HG03025 (cell line): ENCODE results near the gene ZAR1.
"Not testable (repeated sequence)": the region's sequence is repeated elsewhere in the genome, so short reads cannot be mapped to it uniquely, and the experiment has no call there.

Source experiments
- ATAC-seq: cut with Tn5 transposase; IDR thresholded peaks from one replicate; pipeline ENCODE4 v1.9.1; 2021; ENCODE audit warnings: mild to moderate bottlenecking, moderate library complexity; ENCODE audit not compliant: unreplicated experiment, low FRiP score

Gene ZAR1, protein sequence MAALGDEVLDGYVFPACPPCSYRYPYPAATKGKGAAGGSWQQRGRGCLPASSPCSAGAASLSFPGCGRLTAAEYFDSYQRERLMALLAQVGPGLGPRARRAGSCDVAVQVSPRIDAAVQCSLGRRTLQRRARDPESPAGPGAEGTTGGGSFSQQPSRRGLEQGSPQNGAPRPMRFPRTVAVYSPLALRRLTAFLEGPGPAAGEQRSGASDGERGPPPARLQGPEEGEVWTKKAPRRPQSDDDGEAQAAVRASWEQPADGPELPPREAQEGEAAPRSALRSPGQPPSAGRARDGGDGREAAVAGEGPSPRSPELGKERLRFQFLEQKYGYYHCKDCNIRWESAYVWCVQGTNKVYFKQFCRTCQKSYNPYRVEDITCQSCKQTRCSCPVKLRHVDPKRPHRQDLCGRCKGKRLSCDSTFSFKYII

GRCh38 chr4:48490012-48490679 lies at the start of gene ZAR1:
Gene ZAR1, plus strand, starts transcription at chr4:48490252. Its CDS starts 40 bp downstream, at chr4:48490292.
- ATAC-seq, result no peak

- not testable (repeated sequence) for ATAC-seq
These were observed 49.1 kb upstream of the ZAR1 start for GRCh38 chr4:48440914-48441313.

DNA sequence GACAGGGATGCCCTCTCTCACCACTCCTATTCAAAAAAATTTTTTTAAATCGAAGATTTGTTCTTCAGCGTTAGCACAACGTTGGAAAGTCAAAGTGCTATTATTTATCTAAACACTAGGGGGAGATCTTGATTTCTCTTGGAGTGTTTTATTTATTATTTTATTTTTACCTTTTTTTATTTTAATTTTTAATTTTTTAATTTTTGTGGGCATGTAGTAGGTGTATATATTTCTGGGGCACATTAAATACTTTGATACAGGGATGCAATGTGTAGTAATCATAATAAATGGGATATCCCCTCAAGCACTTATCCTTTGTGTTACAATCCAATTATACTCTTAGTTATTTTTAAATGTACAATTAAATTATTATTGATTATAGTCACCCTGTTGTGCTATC lies 44.3 kb upstream of the ZAR1 start:
- ATAC-seq, result no peak

- no peak for ATAC-seq
These were observed 43.4 kb upstream of the ZAR1 start for GRCh38 chr4:48446642-48447041.

GRCh38 chr4:48449151-48449550 lies 40.9 kb upstream of the ZAR1 start:
- ATAC-seq, result no peak

- ATAC-seq, result no peak
These were observed 39.3 kb upstream of the ZAR1 start for GRCh38 chr4:48450740-48451139.

GRCh38 chr4:48451656-48452055 lies 38.4 kb upstream of the ZAR1 start:
- ATAC-seq, result not testable (repeated sequence)

DNA sequence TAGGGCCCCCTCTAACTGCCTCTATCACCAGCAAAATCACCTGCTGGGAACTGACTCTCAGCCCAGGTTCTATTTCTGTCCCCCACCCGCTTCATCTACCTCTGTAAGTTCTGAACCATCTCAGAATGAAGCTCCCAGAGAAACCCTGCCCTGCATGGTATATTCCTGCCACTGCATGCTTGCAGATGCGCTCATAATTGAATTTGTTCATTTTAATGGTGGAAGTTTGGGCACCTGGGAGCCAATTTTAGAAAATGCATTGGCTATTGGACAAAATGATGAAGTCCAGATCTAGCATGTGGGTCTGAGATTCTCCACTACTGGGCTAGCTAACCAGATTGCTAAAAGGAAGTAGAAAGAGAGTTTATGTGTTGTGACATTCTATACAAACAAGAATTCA lies 35.5 kb upstream of the ZAR1 start:
- no peak for ATAC-seq

DNA sequence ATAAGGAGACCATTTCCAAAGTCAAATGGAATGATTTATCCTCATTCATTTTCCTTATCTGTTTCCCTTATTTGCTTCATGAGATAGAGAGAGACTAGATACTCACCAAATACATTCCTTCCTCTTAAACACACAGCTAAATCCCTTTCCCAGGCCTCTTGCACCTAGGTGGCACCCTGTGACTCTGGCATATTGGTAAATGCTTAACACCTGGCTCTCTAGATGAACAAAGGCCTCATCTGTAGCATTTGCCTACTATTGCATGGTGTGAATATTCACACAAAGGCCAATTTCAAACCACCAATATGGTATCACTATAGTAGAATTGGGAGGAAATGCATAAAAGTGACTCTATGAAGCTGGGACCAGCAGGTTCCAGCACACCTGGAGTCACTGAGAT lies 29.1 kb upstream of the ZAR1 start:
- ATAC-seq, result no peak

DNA sequence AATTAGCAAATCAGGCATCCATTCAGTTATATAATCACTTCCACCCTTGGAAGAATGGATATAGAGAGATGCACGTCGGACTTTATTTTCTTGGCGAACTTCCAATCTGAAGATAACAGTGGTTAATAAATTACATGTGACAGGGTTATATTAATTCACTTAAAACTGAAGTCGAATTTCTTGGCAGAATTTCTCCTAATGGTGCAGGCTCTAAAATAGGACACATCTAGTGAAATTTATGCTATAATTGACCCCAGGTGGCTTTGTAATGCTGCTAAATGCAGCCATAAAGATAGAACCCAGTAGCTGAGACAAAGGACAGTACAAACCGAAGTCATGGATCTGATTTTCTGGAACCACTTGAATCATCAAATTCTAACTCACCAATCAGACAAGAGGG lies 27.7 kb upstream of the ZAR1 start:
- no peak for ATAC-seq

DNA sequence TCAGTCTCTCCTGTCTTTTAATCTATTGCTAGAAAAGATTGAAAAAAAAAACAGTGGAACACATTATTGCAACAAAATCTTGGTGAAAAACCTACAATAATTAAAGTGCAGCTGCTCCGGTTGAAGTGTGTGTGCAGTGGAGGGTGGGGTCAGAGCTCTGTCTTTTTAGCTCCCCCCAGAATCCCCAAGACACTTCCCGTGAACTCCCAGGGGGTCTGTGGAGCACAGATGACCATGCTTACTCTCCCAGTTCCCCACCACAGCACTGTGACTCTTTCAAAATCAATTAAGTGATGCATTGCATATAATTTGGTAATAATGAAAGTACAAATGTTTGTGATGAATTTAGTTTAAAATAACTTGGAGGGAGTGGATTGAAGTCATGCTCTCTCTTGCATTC lies 22.6 kb upstream of the ZAR1 start:
- no peak for ATAC-seq

DNA sequence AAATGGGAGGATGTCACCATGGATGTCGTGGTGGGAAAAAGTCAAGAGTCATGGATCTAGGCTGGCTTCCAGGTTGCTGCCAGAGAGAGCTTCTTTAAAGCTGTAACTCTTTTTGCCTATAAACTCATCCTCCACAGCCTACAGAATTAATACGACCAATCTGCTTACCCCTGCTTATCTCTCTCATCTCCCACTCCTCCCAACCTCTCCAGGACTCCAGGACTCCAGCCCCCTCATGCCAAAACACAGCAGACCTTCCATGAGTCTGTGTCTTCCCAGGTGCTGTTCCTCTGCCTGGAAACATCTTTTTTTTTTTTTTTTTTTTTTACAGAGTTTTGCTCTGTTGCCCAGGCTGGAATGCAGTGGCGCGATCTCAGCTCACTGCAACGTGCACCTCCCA lies 22.2 kb upstream of the ZAR1 start:
- no peak for ATAC-seq

GRCh38 chr4:48470137-48470536 lies 19.9 kb upstream of the ZAR1 start:
- ATAC-seq, result no peak

GRCh38 chr4:48470570-48470969 lies 19.5 kb upstream of the ZAR1 start:
- ATAC-seq, result no peak

DNA sequence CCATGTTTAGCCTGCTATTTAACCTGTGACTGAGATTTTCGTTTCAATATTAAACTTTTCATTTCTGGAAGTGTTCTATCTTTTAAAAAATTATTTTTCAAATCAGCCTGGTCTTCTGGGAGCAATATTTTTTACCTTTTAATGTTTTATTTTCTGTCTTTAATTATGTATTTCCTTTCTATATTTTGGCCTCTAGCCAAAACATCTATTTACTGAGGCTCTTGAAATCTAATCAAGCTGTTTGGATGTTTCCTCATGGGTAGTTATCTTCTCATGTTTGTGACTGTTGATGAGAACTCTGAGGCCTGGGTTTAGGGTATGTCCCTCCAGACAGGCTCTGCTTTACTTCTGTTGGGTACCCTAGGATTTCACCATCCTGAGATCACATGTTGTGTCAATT lies 17.3 kb upstream of the ZAR1 start:
- ATAC-seq, result no peak

- no peak for ATAC-seq
These were observed 14.3 kb upstream of the ZAR1 start for GRCh38 chr4:48475770-48476169.

DNA sequence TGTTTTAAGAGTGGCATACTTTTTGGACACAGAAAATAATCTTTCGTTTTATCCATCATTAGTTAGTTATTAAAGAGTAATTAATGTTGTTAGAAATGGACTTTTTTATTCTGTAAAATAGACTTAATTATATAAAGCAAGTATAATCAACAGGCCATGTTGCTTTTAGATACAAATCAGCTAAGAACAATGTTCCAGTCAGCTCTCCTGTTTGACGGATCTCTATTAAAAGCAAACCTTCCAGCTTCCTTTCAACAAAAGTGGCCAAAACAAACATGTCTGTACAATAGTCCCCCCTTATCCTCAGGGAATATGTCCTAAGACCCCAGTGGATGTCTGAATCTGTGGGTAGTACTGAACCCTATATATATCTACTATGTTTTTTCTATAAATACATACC lies 11.8 kb upstream of the ZAR1 start:
- ATAC-seq, result no peak

- ATAC-seq, result no peak
These were observed 8.5 kb upstream of the ZAR1 start for GRCh38 chr4:48481581-48481980.

DNA sequence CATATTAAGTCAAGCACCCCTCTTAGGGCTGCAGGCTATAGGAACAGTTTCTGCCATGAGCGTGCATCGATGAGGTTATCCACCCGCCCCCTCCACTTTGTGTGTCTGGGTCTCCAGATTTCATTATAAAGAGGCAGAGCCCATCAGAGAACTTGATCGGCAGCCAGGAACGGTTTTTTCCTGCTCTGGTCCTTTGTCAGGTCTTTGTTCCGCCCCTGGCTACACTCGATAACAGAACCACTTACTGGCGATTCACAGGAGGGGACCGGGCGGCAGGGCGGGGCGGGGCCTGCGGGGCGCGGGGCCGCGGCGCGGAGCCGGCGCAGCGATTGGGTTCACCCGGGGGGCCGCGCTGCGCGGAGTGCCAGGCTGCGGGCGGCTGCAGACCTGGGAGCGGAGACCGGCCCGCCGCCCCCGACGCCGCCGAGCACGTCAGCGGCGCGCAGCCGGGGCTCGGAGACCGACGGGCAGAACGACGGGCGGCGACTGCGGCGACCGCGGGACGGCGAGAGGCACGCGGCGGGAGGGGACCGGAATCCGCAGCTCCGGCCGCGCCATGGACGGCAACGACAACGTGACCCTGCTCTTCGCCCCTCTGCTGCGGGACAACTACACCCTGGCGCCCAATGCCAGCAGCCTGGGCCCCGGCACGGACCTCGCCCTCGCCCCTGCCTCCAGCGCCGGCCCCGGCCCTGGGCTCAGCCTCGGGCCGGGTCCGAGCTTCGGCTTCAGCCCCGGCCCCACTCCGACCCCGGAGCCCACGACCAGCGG lies 6.9 kb upstream of the ZAR1 start, which contains the start of gene SLC10A4:
Gene SLC10A4, plus strand, starts transcription at position 338 of the 771 bp plus-strand sequence. Its CDS starts 219 bp downstream, at position 557.
- no peak for ATAC-seq

DNA sequence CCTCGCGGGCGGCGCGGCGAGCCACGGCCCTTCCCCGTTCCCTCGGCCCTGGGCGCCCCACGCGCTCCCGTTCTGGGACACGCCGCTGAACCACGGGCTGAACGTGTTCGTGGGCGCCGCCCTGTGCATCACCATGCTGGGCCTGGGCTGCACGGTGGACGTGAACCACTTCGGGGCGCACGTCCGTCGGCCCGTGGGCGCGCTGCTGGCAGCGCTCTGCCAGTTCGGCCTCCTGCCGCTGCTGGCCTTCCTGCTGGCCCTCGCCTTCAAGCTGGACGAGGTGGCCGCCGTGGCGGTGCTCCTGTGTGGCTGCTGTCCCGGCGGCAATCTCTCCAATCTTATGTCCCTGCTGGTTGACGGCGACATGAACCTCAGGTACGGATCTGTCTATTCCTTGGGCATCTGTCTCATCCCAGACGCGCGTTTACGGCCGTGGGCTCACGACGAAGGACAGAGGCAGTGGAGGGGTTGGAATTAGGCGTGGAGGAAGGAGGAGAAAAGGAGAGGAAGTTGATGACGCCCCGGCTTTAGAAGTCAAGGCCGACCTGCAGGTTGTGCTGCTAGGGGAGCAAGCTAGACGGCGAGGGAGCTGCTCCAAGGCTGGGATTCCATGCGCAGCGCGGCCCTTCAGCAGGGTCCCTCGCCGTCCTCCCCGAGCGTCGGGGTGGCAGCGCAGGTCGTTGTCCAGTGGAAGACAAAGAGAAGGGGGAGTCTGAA lies 6.1 kb upstream of the ZAR1 start:
- no peak for ATAC-seq
